Body of pancreas (tissue), 4 donors: ENCODE measurements around the gene PRDM10.

Experiments
- POLR2A ChIP-seq, 3 donors: fragments of 450-650 bp; IDR thresholded peaks; one replicate each; pipeline ENCODE4 v1.6.1; 2016; ENCODE audit warnings: antibody characterized with exemption in 3 of 3, mild to moderate bottlenecking in 2 of 3
- TF ChIP-seq, protein P1 (sequence below), 7 experiments: fragments of 450-650 bp in 4 of 7; fragments of 200-600 bp in 3 of 7; sonication (generic) in 3 of 7; IDR thresholded peaks; one replicate each; pipeline ENCODE4 v1.5.1; 2016 to 2019; ENCODE audit warnings: antibody characterized with exemption in 7 of 7

DNA sequence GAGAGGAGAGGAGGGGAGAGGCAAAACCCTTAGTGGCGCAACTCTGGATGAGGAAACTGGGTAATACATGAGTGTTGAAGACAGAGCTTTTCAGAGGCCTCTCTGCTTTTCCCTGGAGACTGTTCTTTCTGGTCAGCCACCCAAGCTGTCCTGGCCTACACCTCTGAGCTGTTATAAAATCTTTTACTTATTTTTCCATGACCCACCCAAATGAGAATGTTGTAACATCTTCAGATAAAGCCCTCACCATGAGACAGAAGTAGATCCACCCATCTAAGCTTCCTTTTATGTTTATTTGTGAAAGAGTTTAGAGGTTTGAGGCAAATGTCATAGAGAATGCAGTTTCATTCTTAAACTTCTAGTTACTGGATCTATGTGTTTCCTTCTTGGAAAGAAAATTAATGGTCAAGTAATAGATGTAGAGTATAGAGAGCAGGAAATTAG is 46.7 kb upstream of the PRDM10 start:
- TF ChIP-seq, protein P1, sequence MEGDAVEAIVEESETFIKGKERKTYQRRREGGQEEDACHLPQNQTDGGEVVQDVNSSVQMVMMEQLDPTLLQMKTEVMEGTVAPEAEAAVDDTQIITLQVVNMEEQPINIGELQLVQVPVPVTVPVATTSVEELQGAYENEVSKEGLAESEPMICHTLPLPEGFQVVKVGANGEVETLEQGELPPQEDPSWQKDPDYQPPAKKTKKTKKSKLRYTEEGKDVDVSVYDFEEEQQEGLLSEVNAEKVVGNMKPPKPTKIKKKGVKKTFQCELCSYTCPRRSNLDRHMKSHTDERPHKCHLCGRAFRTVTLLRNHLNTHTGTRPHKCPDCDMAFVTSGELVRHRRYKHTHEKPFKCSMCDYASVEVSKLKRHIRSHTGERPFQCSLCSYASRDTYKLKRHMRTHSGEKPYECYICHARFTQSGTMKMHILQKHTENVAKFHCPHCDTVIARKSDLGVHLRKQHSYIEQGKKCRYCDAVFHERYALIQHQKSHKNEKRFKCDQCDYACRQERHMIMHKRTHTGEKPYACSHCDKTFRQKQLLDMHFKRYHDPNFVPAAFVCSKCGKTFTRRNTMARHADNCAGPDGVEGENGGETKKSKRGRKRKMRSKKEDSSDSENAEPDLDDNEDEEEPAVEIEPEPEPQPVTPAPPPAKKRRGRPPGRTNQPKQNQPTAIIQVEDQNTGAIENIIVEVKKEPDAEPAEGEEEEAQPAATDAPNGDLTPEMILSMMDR (IDR thresholded peaks at IDR 0.05) = no peak
- TF ChIP-seq POLR2A (IDR thresholded peaks at IDR 0.05) = no peak
